ENCODE measurements around the gene RNF168. TPM values are rescaled to one million over a fixed set of nuclear protein-coding genes. Genes with fewer than 3 reads are reported as not detected.

Gene RNF168
- total and polyA plus RNA-seq, 2 of the 4 experiments (the other 2 are of a cell fraction) = 2.5 to 15.2 TPM

GRCh38 chr3:196547067-196547466, 43.5 kb upstream of the RNF168 start:
- H3K9ac ChIP-seq (ENCODE audit: low read depth, low read length) = no peak overlapping the region
- intact Hi-C loops (cut with micrococcal nuclease) (no loop called here), in situ Hi-C loops (cut with MboI; ENCODE audit: low sequenced_read_pairs) (no loop called here), dilution Hi-C loops (cut with HindIII; ENCODE audit: low sequenced_read_pairs, unreplicated experiment) (no loop called here)
- no peak overlapping the region for H3K4me2 ChIP-seq (ENCODE audit: low read depth, low read length)
- TF ChIP-seq NFE2L2 (IDR thresholded peaks at IDR 0.05; ENCODE audit: low read depth, low read length) = no peak
- TF ChIP-seq MAFK (IDR thresholded peaks at IDR 0.05; ENCODE audit: low read depth, low read length) = no peak
- TF ChIP-seq MXI1 (IDR thresholded peaks at IDR 0.05; ENCODE audit: borderline replicate concordance, low read depth, low read length) = no peak
- TF ChIP-seq RCOR1 (IDR thresholded peaks at IDR 0.05; ENCODE audit: insufficient replicate concordance, low read length) = no peak
- no peak for TF ChIP-seq CHD1 (IDR thresholded peaks at IDR 0.05; ENCODE audit: low read depth, low read length)
- TF ChIP-seq BHLHE40 (IDR thresholded peaks at IDR 0.05; ENCODE audit: low read depth, low read length) = no peak
- TF ChIP-seq CEBPB (IDR thresholded peaks at IDR 0.05; ENCODE audit: low read depth, low read length) = no peak
- TF ChIP-seq POLR2A (IDR thresholded peaks at IDR 0.05; ENCODE audit: low read depth, low read length) = no peak
- no peaks in the 10 kb centered on the region for H3K9me1 ChIP-seq (ENCODE audit: insufficient read depth, low read length)
- H2AK9ac ChIP-seq (replicated peaks; ENCODE audit: low read depth, low read length, poor library complexity) = no peak overlapping the region
- no peak overlapping the region for H4K91ac ChIP-seq (ENCODE audit: insufficient read depth, low read depth, low read length)
- ChIA-PET CTCF (no interaction called here), POLR2A (ENCODE audit: unreplicated experiment) (no interaction called here)
- no peak for DNase-seq
- no peaks in the 10 kb centered on the region for H3K79me1 ChIP-seq (ENCODE audit: low read depth in 1 of 2, low read length in 2 of 2)
- no peaks in the 10 kb centered on the region for H4K20me1 ChIP-seq (ENCODE audit: insufficient read depth, low read length)
- H2BK120ac ChIP-seq (ENCODE audit: low read depth, low read length) = no peak overlapping the region
- no peak overlapping the region for H3K4me3 ChIP-seq (ENCODE audit: insufficient read depth, low read depth, low read length)
- WGBS, 2 experiments (ENCODE audit: extremely low coverage in 2 of 2, insufficient read length in 1 of 2) = no CpG with 5 or more reads among the region's 2 CpGs
- H3K4me1 ChIP-seq (ENCODE audit: control insufficient read depth, insufficient read depth, low read length) = no peaks in the 10 kb centered on the region
- H3K4ac ChIP-seq (ENCODE audit: low read depth, low read length) = no peak overlapping the region
- no peak overlapping the region for H4K5ac ChIP-seq (ENCODE audit: low read depth, low read length)
- H3K27me3 ChIP-seq (ENCODE audit: control insufficient read depth, insufficient read depth, low read length) = no peaks in the 10 kb centered on the region; the same call in 1 of the 2 replicates
- no peak overlapping the region for H3K27ac ChIP-seq (ENCODE audit: insufficient read depth, low read length)
- H3K56ac ChIP-seq (ENCODE audit: extremely low read depth, insufficient read depth, low read length) = no peak overlapping the region
- no TSS peak for BruUV-seq (replicated peaks)
- H3K23ac ChIP-seq (ENCODE audit: low read depth, low read length) = no peak overlapping the region
- H3K18ac ChIP-seq (ENCODE audit: low read depth, low read length) = no peak overlapping the region
- H2AFZ ChIP-seq (replicated peaks; ENCODE audit: low read length, poor library complexity) = no peak overlapping the region
- no peak overlapping the region for H2BK15ac ChIP-seq (ENCODE audit: low read depth, low read length)
- H2AK5ac ChIP-seq (ENCODE audit: low read depth, low read length) = no peak overlapping the region
- no peak overlapping the region for H2BK20ac ChIP-seq (ENCODE audit: low read depth, low read length)
- no peak overlapping the region for H4K8ac ChIP-seq (ENCODE audit: low read depth in 2 of 2, low read length in 2 of 2)
- no peak overlapping the region for H2BK5ac ChIP-seq (ENCODE audit: low read depth, low read length, poor library complexity, severe bottlenecking)
- peaks cover 6% of the 10 kb centered on the region; the same call in 1 of the 2 replicates for H3K9me3 ChIP-seq (ENCODE audit: control insufficient read depth, insufficient read depth, low read length)
- ATAC-seq (ENCODE audit: low read depth) = no peak
- H3K36me3 ChIP-seq (ENCODE audit: control insufficient read depth, insufficient read depth, low read length) = no peaks in the 10 kb centered on the region
- H3K14ac ChIP-seq (replicated peaks; ENCODE audit: low read depth, low read length) = no peak overlapping the region

Data from IMR-90 (cell line).